Activated CD4-positive, alpha-beta T cell treated with anti-CD3 and anti-CD28 coated beads for 24 hours (primary cell): ENCODE data around the gene LRRC8D.

ENCODE experiments used
- DNase-seq, 2 donors: peaks; one replicate each; pipeline ENCODE4 v3.0.0-alpha.2; 2020; ENCODE audit warnings: low read depth in 2 of 2

The LRRC8D gene

DNA sequence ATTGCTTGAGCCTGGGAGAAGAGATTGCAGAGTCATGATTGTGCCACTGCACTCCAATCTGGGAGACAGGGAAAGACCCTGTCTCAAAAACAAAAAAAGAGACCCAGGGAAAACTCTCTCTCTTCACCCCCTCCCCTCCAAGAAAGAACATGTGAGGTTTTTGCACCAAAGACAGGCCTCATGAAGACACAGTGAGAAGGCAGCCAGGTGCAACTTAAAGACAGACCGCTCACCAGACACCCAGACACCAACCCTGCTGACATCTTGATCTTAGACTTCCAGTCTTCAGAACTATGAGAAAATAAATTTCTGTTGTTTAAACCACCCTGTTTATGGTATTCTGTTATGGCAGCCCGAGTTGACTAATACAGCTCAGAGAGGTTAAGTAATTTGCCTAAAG is 13.3 kb upstream of the LRRC8D start:
- no peak for DNase-seq

DNA sequence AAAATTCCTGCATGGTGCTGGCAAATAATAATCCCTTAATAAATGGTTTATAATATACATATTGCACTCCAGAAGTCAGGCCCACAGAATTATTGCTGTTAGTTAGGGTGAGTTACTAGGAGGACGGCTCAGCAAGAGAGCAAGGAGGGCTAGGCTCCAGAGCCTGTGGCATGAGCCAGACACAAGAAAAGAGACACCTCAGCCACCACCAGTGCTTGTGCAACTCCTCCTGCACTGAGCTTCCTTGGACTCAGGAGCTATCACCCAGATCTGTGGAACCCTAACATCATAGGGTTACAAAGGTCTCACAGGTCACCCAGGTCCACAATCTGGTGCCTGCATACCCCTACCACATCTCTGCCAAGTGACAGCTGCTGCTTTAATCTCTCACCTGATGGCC is 12.8 kb upstream of the LRRC8D start:
- no peak for DNase-seq

DNA sequence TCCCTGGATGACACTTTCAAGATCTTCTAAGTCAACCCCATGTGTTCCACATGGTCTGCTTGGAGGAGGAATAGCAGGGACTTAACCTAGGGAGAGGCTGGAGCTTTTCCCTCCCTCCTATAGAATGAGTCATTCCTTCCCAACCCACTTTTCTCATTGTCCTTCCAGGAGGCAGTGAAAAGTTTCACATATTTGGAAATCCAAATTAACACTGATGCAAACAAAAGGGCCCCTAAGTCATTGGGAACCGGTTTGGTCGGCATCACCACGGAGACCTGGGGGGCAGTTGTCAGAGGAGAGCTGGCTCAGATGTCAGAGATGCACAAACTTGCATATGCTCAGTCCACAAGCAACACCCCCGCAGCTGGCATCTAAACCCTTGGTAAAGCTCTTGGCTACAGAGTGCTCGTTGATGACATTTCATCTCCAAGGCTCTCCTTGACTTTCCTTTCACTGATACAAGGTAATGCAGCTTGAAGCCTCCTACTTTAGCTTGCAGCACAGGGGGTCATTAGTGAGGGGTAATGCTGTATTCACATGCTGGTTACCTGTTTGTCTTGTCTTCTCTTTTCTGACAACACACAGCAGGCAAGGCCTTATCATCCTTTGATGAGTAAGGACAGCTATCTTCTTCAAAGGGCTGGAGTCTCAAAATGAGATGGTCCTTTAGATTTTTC is 12.3 kb upstream of the LRRC8D start:
- no peak for DNase-seq

DNA sequence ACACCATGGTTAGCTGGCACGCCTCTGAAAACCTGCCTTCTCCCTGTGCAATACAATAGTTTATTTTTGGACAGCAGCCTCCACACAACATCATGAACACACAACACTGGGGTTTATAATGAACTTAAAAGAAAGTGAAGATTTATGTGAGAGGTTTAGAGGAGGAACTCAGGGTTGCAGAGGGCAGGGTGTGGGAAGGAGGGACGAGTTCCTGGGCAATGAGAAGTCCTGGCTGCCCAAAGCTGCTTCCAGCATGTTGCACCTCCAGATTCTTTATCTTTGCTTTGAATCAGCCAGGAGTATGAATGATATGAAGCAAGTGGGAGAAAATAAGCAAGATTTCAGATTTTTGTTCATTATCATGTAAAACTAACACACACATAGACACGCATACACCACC is 11.3 kb upstream of the LRRC8D start:
- no peak for DNase-seq

DNA sequence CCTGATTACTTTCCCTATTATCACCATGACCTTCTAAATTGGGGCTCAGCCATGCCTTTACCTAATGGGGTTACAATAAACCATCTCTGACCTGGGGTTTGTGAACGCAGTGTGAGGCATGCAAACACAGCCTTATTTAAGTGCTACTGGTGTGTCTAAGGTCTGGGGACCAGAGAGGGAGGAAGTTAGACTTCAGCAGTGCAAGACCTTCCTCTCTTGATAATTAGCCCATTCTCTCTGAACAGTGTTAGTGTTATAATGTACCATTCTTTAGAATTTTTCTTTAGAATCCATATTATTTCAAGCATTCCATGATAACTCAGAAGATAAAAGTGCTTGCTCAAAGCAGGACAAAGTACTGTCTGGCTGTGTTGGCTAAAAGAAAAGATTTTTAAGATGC is 10.5 kb upstream of the LRRC8D start:
- no peak for DNase-seq

DNA sequence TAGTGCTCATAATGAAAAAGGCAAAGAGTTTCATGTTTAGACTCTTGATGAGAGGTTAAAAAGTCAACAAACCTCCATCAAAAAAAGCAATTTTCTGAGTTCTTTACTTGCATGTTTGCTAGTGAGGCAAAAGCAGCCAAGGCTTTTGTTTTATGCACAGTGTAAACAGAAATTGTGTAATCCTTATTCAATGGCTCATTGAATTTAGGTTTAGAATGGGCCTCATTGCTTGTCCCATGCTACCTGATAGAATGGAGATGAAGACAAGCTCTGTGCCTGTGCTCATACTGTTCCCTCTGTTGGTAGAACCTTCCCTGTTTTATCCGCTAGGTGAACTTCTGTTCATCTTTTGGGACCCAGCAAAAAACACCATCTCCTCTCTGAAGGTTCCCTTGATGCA is 10.0 kb upstream of the LRRC8D start:
- DNase-seq: no peak

DNA sequence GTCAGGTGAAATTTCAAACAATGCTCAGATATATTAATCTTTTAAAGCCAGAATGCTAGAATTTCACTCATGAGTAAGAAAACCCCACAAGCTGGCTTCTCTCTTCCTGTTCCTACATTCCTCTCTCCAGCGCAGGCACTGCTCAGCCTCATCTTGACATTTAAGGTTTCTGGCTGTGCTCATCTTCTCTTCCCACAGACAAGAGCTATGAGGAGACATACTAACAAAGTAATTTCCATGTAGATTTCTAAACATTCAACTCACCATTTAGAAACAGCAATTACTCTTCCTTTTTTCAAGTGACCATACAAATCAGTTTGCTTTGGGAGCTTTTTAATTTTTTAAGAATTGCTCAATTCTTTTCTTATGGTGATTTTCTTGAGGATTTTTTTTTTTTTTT is 7.8 kb upstream of the LRRC8D start:
- no peak for DNase-seq

DNA sequence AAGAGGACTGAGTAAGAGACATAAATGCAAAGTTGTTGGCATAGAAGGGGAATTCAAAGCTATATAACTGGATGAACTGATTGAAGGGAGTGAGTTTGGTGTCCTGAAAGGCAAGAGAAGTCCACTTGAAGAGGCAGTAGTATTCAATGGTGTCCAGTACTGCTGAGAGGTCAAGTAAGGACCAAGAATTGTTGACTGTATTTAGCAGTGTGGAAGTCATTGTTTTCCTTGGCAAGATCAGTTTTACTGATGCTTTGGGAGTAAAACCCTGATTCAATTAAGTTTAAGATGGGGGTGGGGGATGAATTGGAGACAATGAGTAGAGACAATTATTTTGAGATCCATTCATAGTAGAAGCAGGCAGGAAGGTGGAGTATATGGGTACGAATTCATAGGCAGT is 5.8 kb upstream of the LRRC8D start:
- DNase-seq: no peak

DNA sequence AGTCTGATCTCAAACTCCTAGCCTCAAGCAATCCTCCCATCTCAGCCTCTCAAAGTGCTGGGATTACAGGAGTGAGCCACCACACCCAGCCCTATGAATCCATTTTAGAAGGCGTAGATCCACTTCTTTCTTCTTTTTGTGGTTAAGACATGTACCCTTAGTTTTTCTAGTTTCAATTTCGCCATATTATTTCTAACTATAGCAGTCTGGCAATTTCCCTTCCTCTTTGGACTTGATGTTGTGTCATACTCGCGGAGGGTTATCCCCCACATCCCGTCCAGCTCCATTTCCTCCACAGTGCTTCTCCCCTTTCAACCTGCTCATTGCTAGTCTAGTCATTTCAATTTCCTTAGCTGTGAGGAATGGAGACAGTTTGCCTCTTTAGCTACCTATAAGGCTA is 5.2 kb upstream of the LRRC8D start:
- no peak for DNase-seq

DNA sequence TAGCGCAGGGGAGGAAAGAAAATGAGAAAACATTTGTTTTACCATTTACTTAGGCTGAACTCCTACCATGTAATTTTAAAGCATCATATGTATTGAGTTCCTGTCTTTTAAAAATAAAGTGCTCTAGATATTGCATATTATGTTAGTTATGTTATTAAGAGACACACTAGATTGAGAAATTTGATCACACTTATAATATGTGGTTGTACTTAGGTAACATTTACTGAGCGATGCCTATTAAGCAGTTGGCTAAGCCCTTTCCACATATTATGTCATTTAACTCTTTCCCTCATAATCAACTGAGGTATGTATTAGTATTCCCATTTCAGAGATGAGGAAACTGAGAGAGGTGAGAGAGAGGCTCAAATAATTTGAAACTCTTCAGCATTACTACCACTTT is 4.5 kb upstream of the LRRC8D start:
- no peak for DNase-seq

DNA sequence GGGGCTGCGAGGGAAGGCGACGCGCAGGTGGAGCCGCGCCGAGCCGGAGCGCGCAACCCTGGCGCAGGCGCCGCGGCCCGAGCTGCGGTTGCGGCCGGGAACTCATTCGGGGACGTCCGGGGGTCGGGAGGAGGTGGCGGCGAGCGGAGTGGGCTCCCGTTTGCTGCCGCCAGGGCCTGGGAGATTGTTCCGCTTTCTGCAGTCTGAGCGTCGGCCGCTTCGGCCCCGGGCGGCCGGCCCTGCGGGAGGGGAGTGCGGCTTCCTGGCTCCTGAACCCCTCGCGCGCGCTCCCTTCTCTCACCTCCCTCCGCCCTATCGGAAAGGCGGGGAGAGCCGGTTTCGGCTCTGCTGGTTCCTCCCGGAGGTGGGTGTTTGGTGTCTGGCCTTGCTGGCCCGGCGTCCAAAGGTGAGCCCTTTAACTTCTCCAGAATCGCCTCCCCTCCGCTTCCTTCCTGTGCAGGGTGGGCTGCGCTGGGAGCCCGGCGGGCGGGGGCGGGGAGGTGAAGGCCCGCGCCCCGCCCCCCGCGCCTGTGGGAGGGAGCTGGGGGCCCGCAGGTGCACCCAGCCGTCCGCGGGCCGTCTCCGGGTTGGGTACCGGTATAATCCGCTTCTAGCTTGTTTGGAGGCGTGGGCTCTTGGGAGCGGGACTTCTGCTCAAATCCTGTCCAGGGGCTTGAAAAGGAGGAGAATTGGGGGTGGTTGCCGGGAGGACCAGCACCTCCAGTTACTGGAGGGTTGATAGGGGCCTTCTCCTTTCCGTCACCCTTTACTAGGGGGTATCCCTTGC is 683 bp downstream of the LRRC8D start:
- DNase-seq: peak; percentile 33 to 40

DNA sequence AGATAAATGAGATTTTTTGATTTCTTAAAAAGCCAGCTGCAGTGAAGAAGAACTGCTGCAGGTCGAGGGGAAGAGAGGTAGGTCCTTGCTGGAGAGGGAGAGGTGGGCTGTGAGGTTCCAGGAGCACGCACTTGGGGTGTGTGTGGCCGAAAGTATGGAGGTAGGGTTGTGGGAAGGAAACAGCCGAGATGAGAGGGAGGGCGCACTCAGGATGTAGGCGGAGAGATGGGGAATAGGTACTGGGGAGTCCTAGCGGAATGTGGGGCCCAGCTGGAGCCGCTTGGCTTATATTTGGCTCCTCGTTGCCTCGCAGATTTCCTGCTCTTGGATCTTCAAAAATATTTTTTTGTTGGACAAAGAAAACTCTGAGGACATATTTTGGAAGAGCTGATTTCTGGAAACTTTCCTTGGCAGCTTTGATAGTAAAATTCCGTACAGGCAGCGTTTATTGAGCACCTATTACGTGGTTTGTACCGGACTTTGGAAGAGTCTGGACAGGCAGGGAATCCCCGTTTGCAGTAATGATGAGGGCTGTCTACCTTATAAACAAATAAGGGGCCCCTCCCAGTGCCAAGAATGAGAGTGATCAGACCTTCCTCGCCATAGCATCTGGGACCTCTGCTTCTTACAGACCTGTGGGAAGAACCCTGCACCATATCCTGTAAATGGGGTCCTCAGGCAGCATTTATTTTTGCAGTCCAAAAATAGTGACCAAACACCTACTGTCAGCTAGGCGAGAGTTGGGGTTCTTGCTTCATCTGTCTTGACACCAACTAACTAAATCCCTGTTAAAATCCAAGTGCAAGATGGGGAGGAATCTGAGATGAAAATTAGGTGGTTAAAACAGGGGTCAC is 1.5 kb downstream of the LRRC8D start:
- no peak for DNase-seq

DNA sequence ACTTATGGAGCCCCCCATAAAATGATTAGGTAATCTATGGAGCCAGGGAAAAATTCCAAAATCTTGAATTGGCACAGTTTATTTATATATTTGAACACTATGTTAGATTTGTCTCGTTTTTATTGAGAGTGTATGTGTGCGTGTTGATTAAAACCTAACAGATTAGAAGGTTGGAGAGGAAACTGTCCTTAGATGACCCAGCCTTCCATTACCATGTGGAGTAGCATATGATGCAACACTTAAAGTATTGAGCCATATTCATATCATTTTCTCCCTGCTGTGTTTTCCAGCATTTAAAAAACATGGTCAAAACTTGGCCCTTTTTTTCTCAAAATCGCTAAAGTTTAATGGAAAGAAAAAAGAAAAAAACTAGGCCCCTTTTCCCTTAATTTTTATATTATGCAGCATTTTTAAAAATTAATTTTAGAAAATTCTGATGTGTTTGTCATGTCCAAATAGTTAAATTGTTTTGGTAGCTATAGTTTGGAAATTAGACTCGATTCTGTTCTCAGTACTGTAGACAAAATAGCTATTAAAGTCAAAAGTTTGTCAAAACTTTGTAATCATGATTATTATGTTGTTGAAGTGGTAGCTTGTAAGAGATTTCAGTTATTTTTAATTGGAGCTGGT is 2.3 kb downstream of the LRRC8D start:
- DNase-seq: no peak

DNA sequence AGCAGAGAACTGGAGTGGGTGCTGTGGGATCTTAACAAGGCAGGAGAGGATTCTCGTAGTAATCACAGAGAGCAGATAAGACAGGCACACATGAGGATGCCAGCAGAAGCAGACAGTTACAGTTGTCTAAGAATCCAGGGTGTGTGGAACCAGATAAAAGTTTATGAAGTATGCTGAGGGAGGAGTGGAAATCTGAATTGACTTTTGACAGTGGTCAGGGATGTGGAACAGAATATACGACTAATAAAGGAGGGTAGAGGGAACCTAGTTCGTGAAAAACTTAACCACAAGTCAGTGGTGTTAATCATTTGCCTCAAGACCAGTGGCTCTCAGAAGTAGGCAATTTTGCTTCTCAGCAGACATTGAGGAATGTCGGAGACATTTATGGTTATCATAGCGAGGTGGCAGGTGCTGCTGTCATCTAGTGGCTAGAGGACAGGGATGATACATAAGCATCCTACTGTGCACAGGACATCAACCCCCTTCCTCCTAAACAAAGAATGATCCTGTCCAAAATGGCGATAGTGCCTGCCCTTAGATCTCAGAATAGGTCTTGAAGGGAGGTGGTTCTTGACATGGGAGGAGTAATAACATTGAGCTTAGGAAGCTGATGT is 3.0 kb downstream of the LRRC8D start:
- no peak for DNase-seq

DNA sequence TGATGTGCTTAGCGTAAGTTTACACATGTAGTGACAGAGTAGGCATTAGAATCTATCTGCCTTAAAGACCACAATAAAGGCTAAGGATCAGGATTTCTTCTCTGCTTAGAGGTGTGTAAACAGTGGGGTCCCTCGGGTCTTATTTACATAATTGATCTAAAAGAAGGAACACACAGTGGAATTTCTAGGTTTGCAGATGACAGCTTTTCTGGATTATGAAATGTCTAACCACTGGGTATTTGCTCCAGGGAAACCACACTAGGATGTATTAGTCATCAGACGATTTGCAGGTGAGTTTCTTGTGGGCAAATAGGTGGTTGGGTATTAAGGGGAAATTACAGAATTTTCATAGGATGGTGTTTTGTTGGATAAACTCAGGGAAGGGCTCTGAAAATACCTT is 5.8 kb downstream of the LRRC8D start:
- no peak for DNase-seq

DNA sequence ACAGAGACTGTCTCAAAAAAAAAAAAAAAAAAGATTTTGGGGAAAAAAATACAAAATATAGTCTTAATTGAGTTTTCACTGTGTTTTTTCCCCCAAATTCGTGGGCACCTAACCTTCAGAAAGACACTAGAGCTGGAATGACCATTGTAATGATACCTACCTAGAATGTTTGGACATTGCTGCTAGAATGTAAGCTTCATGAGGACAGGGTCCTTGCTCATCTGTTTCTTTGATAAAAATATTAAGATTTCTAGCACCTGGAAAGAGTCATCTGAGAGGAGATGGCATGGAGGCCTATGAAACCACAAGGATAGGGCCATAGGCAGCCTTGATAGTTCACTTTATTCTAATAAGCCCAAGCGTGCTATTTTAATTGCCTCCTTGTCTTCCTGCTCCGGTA is 6.5 kb downstream of the LRRC8D start:
- no peak for DNase-seq

DNA sequence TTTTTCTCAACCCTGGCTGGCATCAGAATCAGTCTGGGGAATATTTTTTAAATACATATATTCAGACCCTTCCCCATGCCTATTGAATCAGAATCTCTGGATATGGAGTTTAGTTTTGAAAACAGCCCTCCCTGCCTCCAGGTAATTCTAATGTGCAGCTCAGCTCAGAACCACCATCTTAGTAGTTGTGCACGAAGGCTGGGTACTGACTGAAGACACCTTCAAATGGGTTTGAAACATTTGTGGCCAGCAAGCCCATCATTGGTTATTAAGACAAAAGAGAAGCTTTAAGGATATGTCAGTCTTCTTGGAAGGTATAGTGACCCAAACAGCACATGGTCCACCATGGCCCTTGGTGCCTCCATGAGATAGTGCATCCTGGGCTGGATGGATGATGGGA is 7.1 kb downstream of the LRRC8D start:
- DNase-seq: no peak

DNA sequence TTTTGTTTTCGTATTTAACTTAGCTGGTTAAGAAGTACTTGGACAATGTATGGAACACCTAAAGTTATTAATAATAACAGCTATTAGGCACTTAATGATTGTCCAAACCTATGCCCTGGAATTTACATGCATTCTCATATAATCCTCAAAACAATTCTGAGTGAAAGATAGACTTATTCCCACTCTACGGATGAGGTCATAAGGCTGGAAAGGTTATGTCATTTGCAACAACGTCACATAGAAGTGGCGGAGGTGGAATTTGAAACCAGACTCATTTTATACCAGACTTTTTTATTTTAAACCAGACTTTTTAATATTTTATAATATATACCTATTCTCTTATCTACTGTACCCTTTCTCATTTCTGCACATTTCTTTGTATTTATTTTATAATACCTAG is 8.4 kb downstream of the LRRC8D start:
- no peak for DNase-seq

DNA sequence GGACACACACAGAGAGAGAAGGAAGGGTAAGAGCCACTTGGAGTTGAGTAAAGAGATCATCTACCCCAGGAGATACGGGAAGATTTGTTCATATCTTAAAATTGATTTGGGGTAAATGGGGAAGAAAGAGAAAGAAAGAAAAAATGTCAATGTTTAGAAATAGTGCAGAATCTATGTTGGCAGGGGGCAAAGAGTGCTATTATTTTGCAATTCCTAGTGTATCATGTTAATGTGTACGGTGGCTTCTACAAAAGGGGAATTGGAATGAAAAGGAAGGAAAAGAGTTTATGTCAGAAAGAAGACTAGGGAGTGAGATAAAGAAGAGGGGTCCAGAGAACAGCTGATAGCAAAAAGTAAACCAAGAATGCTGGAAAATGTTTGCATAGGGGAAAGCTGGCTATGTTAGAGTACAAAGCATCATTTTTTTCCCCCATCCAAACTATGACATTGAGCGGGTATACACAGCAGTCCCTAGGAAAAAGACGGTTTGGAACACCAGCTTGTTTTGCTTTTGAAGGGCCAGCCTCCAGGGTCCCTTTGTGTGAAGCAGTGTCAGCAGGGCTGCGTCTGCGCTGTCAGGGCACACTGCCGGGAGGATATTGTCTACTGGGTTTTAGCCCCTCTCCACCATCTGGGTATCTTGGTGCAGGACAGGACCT is 10.8 kb downstream of the LRRC8D start:
- DNase-seq: no peak

DNA sequence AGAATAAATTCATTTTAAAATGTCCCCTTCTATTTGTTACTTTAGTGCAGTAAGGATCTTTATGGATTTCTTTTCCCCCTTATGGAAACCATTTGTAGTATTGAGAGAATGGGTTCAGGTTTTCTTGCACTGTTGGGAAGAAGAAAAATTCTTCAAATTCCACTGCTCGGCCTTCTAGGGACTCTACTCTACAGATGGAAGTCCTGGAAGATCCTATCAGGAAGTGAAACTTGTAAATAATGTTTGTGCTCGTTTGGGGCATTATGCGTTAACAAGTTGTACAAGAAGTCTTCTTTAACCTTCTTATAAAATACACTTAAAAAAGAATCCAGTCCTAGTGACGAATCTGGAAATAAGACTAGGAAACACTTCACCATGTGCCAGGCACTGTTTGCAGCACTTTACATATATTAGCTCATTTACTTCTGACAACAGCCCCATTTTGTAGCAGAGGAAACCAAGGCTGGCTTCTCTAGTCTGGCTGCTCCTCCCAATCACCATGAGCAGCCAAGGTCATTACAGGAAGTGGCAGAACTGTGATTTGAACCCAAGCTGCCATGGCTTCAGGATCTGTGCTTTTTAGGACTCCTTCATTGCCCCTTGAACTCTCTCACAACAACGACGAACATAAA is 11.8 kb downstream of the LRRC8D start:
- DNase-seq: no peak
